BLaER1 treated with 17β-estradiol and CSF1 and Interleukin-3, amounts not matched to agents 10 nM and 100 nM (cell line): ENCODE measurements around the gene XAB2.
A peak's percentile ranks its signal among the peaks of the same experiment; 100 is the strongest.

Experiments
- H3K27ac ChIP-seq, 11 experiments: shearing (Covaris generic); formaldehyde crosslinking; 2 replicates each; pipeline ENCODE4 v1.8.1; 2022
- H3K27me3 ChIP-seq, 11 experiments: shearing (Covaris generic); formaldehyde crosslinking; 2 replicates each; pipeline ENCODE4 v1.8.1; 2022
- H3K36me3 ChIP-seq, 11 experiments: shearing (Covaris generic); formaldehyde crosslinking; 2 replicates each; pipeline ENCODE4 v1.8.1; 2022
- H3K4me1 ChIP-seq, 10 experiments: shearing (Covaris generic); formaldehyde crosslinking; 2 replicates each; pipeline ENCODE4 v1.8.1; 2022
- H3K4me2 ChIP-seq, 11 experiments: shearing (Covaris generic); formaldehyde crosslinking; 2 replicates each; pipeline ENCODE4 v1.8.1; 2022
- H3K4me3 ChIP-seq, 10 experiments: shearing (Covaris generic); formaldehyde crosslinking; 2 replicates each; pipeline ENCODE4 v1.8.1; 2022
- H3K9ac ChIP-seq, 11 experiments: shearing (Covaris generic); formaldehyde crosslinking; 2 replicates each; pipeline ENCODE4 v1.8.1; 2022
- H3K9me3 ChIP-seq, 11 experiments: shearing (Covaris generic); formaldehyde crosslinking; replicated peaks in 1 of 11; 2 replicates each; pipeline ENCODE4 v1.8.1; 2022
- H4K20me1 ChIP-seq, 11 experiments: shearing (Covaris generic); formaldehyde crosslinking; 2 replicates each; pipeline ENCODE4 v1.8.1; 2022
- Cebpa-rat ChIP-seq, 11 experiments: shearing (Covaris generic); IDR thresholded peaks; 2 replicates each; pipeline ENCODE4 v1.8.1; 2022

Gene XAB2

DNA sequence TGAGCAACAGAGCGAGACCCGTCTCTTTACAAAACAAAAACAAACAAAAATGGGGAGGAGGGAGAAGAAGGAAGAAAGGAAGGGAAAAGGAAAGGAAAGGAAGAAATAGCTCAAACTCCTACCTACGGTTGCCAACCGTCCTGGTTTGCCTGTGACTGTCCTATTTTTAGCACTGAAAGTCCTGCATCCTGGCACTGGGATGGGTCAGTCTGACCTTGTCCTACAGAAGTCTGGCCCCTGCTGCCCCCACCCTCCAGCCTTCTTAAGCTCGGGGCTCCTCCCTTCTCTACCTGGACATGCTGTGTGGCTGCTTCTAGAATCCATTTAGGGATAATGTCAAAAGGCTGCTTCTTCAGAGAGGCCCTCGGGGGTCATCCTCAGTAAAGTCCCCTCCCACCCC is 6.3 kb upstream of the XAB2 start:
- Histone ChIP-seq H3K27me3 (no peaks in the 10 kb centered on the region), H3K36me3 (peaks cover 11 to 40% (median 23%) of the 10 kb centered on the region in 11 experiments; a peak in 20 of 22 replicates), H4K20me1 (peaks cover 0 to 29% (median 11%) of the 10 kb centered on the region in 11 experiments; a peak in 11 of 22 replicates), H3K9me3 (no peaks in the 10 kb centered on the region), H3K9ac (peak overlapping the region in 2 of 11 experiments; percentile 15 to 49; a peak in 1 of 22 replicates), H3K4me2 (peak overlapping the region; percentile 81 to 96 (median 85)), H3K27ac (peak overlapping the region in 2 of 11 experiments; percentile 17 to 79; a peak in 1 of 22 replicates), H3K4me1 (peaks cover 35 to 66% (median 51%) of the 10 kb centered on the region in 10 experiments), H3K4me3 (no peak overlapping the region)
- TF ChIP-seq Cebpa-rat (IDR thresholded peaks at IDR 0.05): no peak

DNA sequence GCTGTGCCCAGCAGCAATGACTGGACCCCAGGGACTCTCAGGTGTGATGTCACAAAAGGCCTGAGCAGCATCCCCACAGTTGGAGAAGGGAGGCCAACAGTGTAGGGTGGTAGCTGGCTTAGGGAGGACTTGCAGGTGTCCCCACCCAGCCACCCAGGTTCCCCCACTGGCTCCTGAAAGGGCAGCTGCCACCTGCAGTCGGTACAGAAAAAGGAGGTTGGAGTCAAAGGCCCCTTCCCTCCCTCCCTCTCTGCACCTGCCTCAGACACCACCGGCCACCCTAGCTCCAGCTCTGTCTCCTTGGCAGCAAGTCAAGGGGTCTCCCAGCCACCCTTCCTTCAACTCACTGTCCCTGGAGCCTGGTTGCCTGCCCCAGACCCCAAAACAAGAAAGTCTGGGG is 4.4 kb upstream of the XAB2 start, which contains the start of gene PCP2:
Gene PCP2, minus strand, starts transcription at position 22 of the 400 bp plus-strand sequence. CDS start 262 bp downstream, outside the sequence.
- H3K4me1 ChIP-seq: peaks cover 43 to 66% (median 53%) of the 10 kb centered on the region in 10 experiments
- no peak for TF ChIP-seq Cebpa-rat (IDR thresholded peaks at IDR 0.05)
- no peak within 1 kb of the TSS for H3K4me3 ChIP-seq
- peaks cover 11 to 26% (median 15%) of the 10 kb centered on the region in 11 experiments; a peak in 20 of 22 replicates for H3K36me3 ChIP-seq
- H4K20me1 ChIP-seq: peaks cover 0 to 19% (median 2%) of the 10 kb centered on the region in 11 experiments; a peak in 6 of 22 replicates
- peak within 1 kb of the TSS in 2 of 11 experiments; percentile 15 to 22; a peak in 1 of 22 replicates for H3K9ac ChIP-seq
- no peak within 1 kb of the TSS for H3K27ac ChIP-seq
- no peaks in the 10 kb centered on the region for H3K27me3 ChIP-seq
- H3K4me2 ChIP-seq: peak within 1 kb of the TSS in 6 of 11 experiments; percentile 2 to 81 (median 28); a peak in 7 of 22 replicates
- no peaks in the 10 kb centered on the region for H3K9me3 ChIP-seq

DNA sequence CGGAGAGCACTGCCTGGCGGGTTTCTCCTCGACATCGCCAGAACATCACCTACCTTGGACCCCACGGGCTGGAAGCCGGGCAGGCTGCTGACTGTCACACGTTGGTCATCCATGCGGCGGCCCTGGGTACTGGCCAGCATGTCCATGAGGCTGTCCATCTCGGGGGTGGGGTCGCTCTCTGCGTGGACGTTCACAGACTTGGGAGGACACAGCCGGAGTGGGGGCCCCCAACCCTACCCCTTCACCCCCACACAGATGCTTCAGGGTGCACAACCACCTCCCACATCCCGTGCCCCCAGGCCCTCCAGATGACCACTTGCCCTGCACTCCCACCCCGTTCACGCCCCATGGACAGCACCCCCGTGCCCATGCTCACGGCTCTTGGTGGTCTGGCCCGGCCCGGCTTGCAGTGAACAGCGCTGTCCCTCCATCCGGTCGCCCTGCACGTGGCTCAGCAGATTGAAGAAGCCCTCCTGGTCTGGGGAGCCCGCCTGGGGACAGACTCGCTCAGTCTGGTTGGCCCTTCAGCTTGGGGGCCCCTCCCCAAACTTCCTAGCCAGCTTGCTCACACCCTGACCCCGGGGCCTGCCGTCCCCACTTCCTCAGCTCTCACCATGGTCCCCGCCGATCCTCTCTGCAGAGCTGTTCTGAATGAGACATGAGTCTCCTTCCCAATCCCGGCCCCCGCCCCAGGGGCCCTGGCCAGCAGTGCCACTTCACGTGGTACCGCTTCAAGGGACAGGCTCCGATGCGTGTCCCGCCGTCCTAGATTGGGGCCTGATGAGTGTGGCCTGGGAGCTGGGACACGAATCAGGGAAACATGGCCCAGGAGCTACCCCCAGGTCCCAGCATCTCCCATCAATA is 3.2 kb upstream of the XAB2 start:
- H3K4me2 ChIP-seq: no peak overlapping the region
- H3K4me3 ChIP-seq: no peak overlapping the region
- H3K9ac ChIP-seq: 0 out of 22 replicates have a peak overlapping the region, but pooled peaks of 1 of the 11 experiments have one; percentile 22
- no peaks in the 10 kb centered on the region for H3K9me3 ChIP-seq
- H3K27me3 ChIP-seq: no peaks in the 10 kb centered on the region
- H3K4me1 ChIP-seq: peaks cover 45 to 66% (median 53%) of the 10 kb centered on the region in 10 experiments
- H4K20me1 ChIP-seq: peaks cover 0 to 30% (median 10%) of the 10 kb centered on the region in 11 experiments; a peak in 9 of 22 replicates
- H3K27ac ChIP-seq: no peak overlapping the region
- H3K36me3 ChIP-seq: peaks cover 10 to 25% (median 15%) of the 10 kb centered on the region in 11 experiments; a peak in 20 of 22 replicates
- TF ChIP-seq Cebpa-rat (IDR thresholded peaks at IDR 0.05): no peak

DNA sequence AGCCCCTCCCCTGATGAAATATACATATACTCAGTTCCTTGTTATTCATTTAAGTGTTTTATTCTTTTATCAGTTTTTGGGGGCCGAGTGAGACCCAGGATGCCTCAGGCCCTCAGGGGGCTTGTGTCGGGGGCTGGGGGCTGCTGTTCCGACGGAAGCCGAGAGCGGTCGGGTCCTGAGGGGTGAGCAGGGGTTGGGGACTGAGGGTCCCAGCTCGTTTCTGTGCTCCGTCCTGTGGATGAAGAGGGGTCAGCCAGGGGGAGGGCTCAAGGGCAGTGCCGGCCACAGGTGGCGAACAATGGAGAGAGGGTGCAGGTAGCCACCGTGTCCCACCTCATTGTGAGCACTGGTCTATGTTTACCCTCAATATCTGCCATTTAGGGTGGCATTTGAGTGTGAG is 2.2 kb upstream of the XAB2 start:
- no peak overlapping the region for H3K9ac ChIP-seq
- no peaks in the 10 kb centered on the region for H3K27me3 ChIP-seq
- H3K4me2 ChIP-seq: no peak overlapping the region; a peak in 1 of 22 replicates
- TF ChIP-seq Cebpa-rat (IDR thresholded peaks at IDR 0.05): no peak
- H3K27ac ChIP-seq: no peak overlapping the region
- peaks cover 41 to 62% (median 50%) of the 10 kb centered on the region in 10 experiments for H3K4me1 ChIP-seq
- peaks cover 0 to 40% (median 20%) of the 10 kb centered on the region in 11 experiments; a peak in 16 of 22 replicates for H4K20me1 ChIP-seq
- no peaks in the 10 kb centered on the region for H3K9me3 ChIP-seq
- peaks cover 19 to 35% (median 24%) of the 10 kb centered on the region in 11 experiments for H3K36me3 ChIP-seq
- no peak overlapping the region for H3K4me3 ChIP-seq

DNA sequence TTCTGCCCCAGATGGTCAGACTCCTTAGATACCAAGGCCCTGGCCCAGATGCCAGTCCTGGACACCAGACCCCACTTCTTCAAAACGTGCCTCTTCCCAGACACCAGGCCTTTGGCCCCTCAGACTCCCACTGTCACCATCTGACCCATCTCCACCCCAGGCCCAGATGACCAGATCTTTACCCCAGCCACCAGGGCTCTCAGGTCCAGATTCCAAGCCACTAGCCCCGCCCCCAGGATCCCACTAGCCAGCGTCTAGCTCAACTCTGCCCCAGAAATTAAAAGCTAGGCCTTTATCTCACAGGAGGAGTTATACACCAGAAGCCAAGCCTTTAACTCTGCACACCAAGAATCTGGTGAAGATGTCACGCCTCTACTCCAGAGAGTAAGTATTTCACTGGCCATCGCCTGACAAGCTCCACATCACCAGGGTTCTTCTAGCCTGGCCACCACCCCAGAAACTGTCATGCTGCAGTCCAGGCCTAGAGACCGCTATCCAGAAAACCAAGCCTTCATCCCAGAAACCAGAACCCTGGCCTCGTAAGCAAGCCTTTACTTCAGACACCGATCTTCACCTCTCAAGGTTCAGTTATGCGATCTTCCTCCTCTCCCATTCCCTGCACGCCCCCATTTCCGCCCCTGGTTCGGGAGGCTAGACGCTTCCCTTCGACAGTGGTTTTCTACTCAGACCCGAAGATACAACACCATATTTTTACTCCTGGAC is 595 bp downstream of the XAB2 start:
- H3K4me2 ChIP-seq: peak overlapping the region; percentile 87 to 100 (median 97)
- H3K9ac ChIP-seq: peak overlapping the region; percentile 86 to 97 (median 94)
- peak overlapping the region; percentile 79 to 100 (median 92) for H3K4me3 ChIP-seq
- peaks cover 21 to 40% (median 26%) of the 10 kb centered on the region in 10 experiments for H3K4me1 ChIP-seq
- peaks cover 0 to 63% (median 31%) of the 10 kb centered on the region in 11 experiments; a peak in 17 of 22 replicates for H4K20me1 ChIP-seq
- peaks cover 44 to 64% (median 50%) of the 10 kb centered on the region in 11 experiments for H3K36me3 ChIP-seq
- H3K9me3 ChIP-seq: no peaks in the 10 kb centered on the region
- H3K27me3 ChIP-seq: no peaks in the 10 kb centered on the region
- TF ChIP-seq Cebpa-rat (IDR thresholded peaks at IDR 0.05): no peak
- H3K27ac ChIP-seq: peak overlapping the region; percentile 76 to 96 (median 89)

DNA sequence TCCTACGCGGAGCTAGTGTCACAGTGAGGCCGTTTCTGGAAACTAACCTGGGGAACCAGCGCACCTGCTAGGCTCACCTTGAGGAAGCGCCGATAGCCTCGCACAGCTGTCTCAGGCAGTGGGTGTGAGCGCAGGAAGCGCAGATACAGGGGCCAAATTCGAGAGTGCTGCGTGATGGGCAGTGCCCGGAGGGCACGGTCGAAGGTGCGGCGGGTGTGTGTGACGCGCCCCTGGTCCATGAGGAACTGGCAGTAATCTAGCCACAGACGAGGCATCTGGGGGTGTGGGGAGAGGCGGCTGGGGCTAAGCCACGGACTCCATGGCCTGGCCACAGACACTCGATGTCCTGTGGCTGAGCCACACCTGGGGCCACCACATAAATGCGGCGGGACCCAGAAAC is 2.2 kb downstream of the XAB2 start:
- Histone ChIP-seq H3K36me3 (peaks cover 52 to 69% (median 59%) of the 10 kb centered on the region in 11 experiments), H3K4me1 (peaks cover 21 to 33% (median 25%) of the 10 kb centered on the region in 10 experiments), H3K27me3 (no peaks in the 10 kb centered on the region), H3K9me3 (no peaks in the 10 kb centered on the region), H3K4me2 (no peak overlapping the region), H3K9ac (no peak overlapping the region), H4K20me1 (peaks cover 0 to 66% (median 35%) of the 10 kb centered on the region in 11 experiments; a peak in 18 of 22 replicates), H3K4me3 (no peak overlapping the region), H3K27ac (no peak overlapping the region)
- TF ChIP-seq Cebpa-rat (IDR thresholded peaks at IDR 0.05): no peak

DNA sequence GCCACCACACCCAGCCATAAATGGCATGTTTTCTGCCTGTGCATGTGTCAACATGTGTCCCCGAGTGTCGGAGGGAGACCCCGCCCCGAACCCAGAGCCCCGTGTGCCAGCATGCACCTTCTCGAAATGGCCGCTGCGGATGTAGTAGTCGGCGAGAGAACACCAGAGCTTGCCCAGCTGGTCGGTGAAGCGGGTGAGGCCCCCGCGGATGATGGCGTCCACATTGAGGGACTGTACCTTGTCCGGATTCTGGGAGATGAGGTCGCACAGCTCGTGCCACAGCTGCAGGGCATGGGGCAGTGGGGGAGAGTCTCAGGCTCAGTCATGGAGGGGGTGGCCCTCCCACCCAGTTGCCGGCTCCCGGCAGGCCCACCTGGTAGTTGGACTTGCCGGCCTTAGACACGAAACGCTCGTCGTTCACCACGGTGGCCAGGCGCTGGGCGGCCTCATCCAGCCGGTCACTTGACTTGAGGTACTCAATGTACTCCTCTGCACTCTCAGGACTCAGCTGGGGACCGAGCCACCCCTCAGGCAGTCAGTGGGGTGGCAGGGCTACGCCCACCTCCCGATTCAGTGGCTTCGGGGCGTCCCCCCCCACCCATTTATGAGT is 3.5 kb downstream of the XAB2 start:
- H3K4me2 ChIP-seq: no peak overlapping the region
- no peak overlapping the region for H3K4me3 ChIP-seq
- peaks cover 57 to 72% (median 65%) of the 10 kb centered on the region in 11 experiments for H3K36me3 ChIP-seq
- H3K9ac ChIP-seq: no peak overlapping the region
- peaks cover 0 to 74% (median 39%) of the 10 kb centered on the region in 11 experiments; a peak in 18 of 22 replicates for H4K20me1 ChIP-seq
- H3K27ac ChIP-seq: no peak overlapping the region
- no peaks in the 10 kb centered on the region for H3K27me3 ChIP-seq
- no peaks in the 10 kb centered on the region for H3K9me3 ChIP-seq
- peaks cover 18 to 22% (median 20%) of the 10 kb centered on the region in 10 experiments for H3K4me1 ChIP-seq
- no peak for TF ChIP-seq Cebpa-rat (IDR thresholded peaks at IDR 0.05)

DNA sequence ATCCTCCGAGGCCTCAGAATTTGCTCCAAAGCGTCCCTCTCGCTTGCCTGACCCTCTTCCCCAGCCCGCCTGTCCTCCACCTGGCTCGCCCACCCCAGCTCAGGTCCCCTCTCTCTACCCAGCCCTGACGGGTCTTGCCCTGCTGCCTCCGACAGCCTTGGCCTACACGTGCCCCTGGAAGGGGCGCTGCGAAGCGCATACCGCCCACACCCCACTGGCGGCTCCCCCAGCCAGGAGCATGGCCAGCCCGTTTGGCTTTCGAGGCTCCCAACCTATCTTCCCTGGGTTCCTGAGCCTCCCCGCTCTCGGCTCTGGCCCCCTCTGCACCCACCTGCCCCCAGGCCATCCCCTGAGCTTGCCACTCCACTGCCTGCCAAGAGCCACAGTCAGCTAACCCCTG is 4.5 kb downstream of the XAB2 start:
- no peak overlapping the region for H3K27ac ChIP-seq
- H3K9me3 ChIP-seq: no peaks in the 10 kb centered on the region
- peaks cover 0 to 84% (median 39%) of the 10 kb centered on the region in 11 experiments; a peak in 18 of 22 replicates for H4K20me1 ChIP-seq
- peaks cover 11 to 14% (median 13%) of the 10 kb centered on the region in 10 experiments for H3K4me1 ChIP-seq
- no peak overlapping the region for H3K9ac ChIP-seq
- no peak for TF ChIP-seq Cebpa-rat (IDR thresholded peaks at IDR 0.05)
- H3K4me3 ChIP-seq: no peak overlapping the region
- no peak overlapping the region for H3K4me2 ChIP-seq
- H3K36me3 ChIP-seq: peaks cover 64 to 83% (median 75%) of the 10 kb centered on the region in 11 experiments
- no peaks in the 10 kb centered on the region for H3K27me3 ChIP-seq
